Peyer's patch (tissue), 4 donors: Measurements from ENCODE around the gene SMC3. TPM values are rescaled to one million over a fixed set of nuclear protein-coding genes. Genes with fewer than 3 reads are reported as not detected.
A peak's percentile ranks its signal among the peaks of the same experiment; 100 is the strongest.

ENCODE experiments used
- DNase-seq, 3 donors: peaks; one replicate each; pipeline ENCODE4 v3.0.0-alpha.2; 2017 to 2019
- H3K27ac ChIP-seq, 4 donors: fragments of 200-600 bp; sonication (generic); one replicate each; pipeline ENCODE4 v1.5.1; 2016 to 2019
- H3K27me3 ChIP-seq, 2 donors: fragments of 200-600 bp; sonication (generic); one replicate each; pipeline ENCODE4 v1.5.1; 2019
- H3K36me3 ChIP-seq, 3 donors: fragments of 200-600 bp; sonication (generic); one replicate each; pipeline ENCODE4 v1.5.1; 2016 to 2019
- H3K4me1 ChIP-seq, 4 donors: fragments of 200-600 bp; sonication (generic); one replicate each; pipeline ENCODE4 v1.5.1; 2016 to 2019
- H3K4me3 ChIP-seq, 4 donors: fragments of 200-600 bp; sonication (generic); 1 replicate in 3 of 4; 2 replicates in 1 of 4; pipeline ENCODE4 v1.5.1; 2016 to 2019; ENCODE audit warnings: mild to moderate bottlenecking in 1 of 4
- H3K9me3 ChIP-seq, 4 donors: fragments of 200-600 bp; sonication (generic); one replicate each; pipeline ENCODE4 v1.5.1; 2016 to 2019; ENCODE audit warnings: mild to moderate bottlenecking in 1 of 4
- CTCF ChIP-seq, 6 experiments: fragments of 450-650 bp in 4 of 6; fragments of 200-600 bp in 2 of 6; sonication (generic) in 1 of 6; IDR thresholded peaks; one replicate each; pipeline ENCODE4 v1.5.1; 2017 to 2019; ENCODE audit warnings: antibody characterized with exemption in 6 of 6, mild to moderate bottlenecking in 3 of 6, moderate library complexity in 1 of 6
- POLR2A ChIP-seq, 2 donors: fragments of 450-650 bp; IDR thresholded peaks; one replicate each; pipeline ENCODE4 v1.5.1; 2017; ENCODE audit warnings: antibody characterized with exemption in 2 of 2, mild to moderate bottlenecking in 2 of 2, moderate library complexity in 2 of 2
- total RNA-seq, 4 donors: library from RNA; depleted of rRNA; stranded (reverse); fragments of >200 nt; gene quantifications; one replicate each; pipeline ENCODE4 v1.1.0, GENCODE V29; 2016

SMC3 gene
- total RNA-seq: 10 to 100 TPM; 21.9 to 37.1 (median 33.0) TPM

- no peak for TF ChIP-seq CTCF (IDR thresholded peaks at IDR 0.05)
- peak; percentile 28 to 52 for TF ChIP-seq POLR2A (IDR thresholded peaks at IDR 0.05)
- peak within 1 kb of the TSS; percentile 83 to 94 (median 89) for H3K27ac ChIP-seq
- H3K9me3 ChIP-seq: no peaks in the 10 kb centered on the region
- H3K27me3 ChIP-seq: no peaks in the 10 kb centered on the region
- peak; percentile 85 to 94 (median 92) for DNase-seq
- H3K36me3 ChIP-seq: no peaks in the 10 kb centered on the region
- peak within 1 kb of the TSS; percentile 74 to 96 (median 88) for H3K4me3 ChIP-seq
- peaks cover 0 to 12% (median 7%) of the 10 kb centered on the region in 4 donors for H3K4me1 ChIP-seq
Observed at GRCh38 chr10:110567201-110568054, at the start of gene SMC3. TSS of gene SMC3 (plus strand) at chr10:110567695. CDS start at chr10:110567817, 122 bp downstream.

- H3K4me3 ChIP-seq: no peak overlapping the region
- no peaks in the 10 kb centered on the region for H3K9me3 ChIP-seq
- H3K36me3 ChIP-seq: no peaks in the 10 kb centered on the region
- TF ChIP-seq POLR2A (IDR thresholded peaks at IDR 0.05) (no peak), CTCF (IDR thresholded peaks at IDR 0.05) (peak in 1 of 6 experiments; percentile 16)
- H3K27ac ChIP-seq: peak overlapping the region in 2 of 4 donors; percentile 53 to 90
- peak in 2 of 3 donors; percentile 52 to 59 for DNase-seq
- peaks cover 0 to 5% (median 2%) of the 10 kb centered on the region in 4 donors for H3K4me1 ChIP-seq
- H3K27me3 ChIP-seq: no peaks in the 10 kb centered on the region
Observed at GRCh38 chr10:110522365-110522988, 45.0 kb upstream of the SMC3 start.

- TF ChIP-seq POLR2A (IDR thresholded peaks at IDR 0.05): no peak
- TF ChIP-seq CTCF (IDR thresholded peaks at IDR 0.05): no peak
- peaks cover 0 to 5% (median 2%) of the 10 kb centered on the region in 4 donors for H3K4me1 ChIP-seq
- no peaks in the 10 kb centered on the region for H3K9me3 ChIP-seq
- DNase-seq: no peak
- no peak overlapping the region for H3K4me3 ChIP-seq
- H3K36me3 ChIP-seq: no peaks in the 10 kb centered on the region
- no peak overlapping the region for H3K27ac ChIP-seq
- H3K27me3 ChIP-seq: no peaks in the 10 kb centered on the region
Observed at GRCh38 chr10:110523736-110524135, 43.8 kb upstream of the SMC3 start.

GRCh38 chr10:110524179-110524858 is 43.2 kb upstream of the SMC3 start:
- no peak overlapping the region for H3K4me3 ChIP-seq
- peaks cover 0 to 5% (median 2%) of the 10 kb centered on the region in 4 donors for H3K4me1 ChIP-seq
- no peak for TF ChIP-seq CTCF (IDR thresholded peaks at IDR 0.05)
- TF ChIP-seq POLR2A (IDR thresholded peaks at IDR 0.05): no peak
- H3K27ac ChIP-seq: no peak overlapping the region
- no peaks in the 10 kb centered on the region for H3K9me3 ChIP-seq
- no peak for DNase-seq
- no peaks in the 10 kb centered on the region for H3K36me3 ChIP-seq
- H3K27me3 ChIP-seq: no peaks in the 10 kb centered on the region

GRCh38 chr10:110524859-110525232 is 42.6 kb upstream of the SMC3 start:
- TF ChIP-seq POLR2A (IDR thresholded peaks at IDR 0.05) (no peak), CTCF (IDR thresholded peaks at IDR 0.05) (no peak)
- Histone ChIP-seq H3K4me3 (no peak overlapping the region), H3K36me3 (no peaks in the 10 kb centered on the region), H3K4me1 (peaks cover 0 to 5% (median 2%) of the 10 kb centered on the region in 4 donors), H3K27me3 (no peaks in the 10 kb centered on the region), H3K9me3 (no peaks in the 10 kb centered on the region), H3K27ac (no peak overlapping the region)
- no peak for DNase-seq
